Fibroblast of pulmonary artery (primary cell): ENCODE results near the gene APCDD1L.
"Not testable (repeated sequence)": the region's sequence is repeated elsewhere in the genome, so short reads cannot be mapped to it uniquely, and the experiment has no call there.

ENCODE experiments used
- DNase-seq: peaks from one replicate; pipeline ENCODE4 v3.0.0-alpha.2; 2010; ENCODE audit warnings: low read depth
- H3K4me3 ChIP-seq: replicated peaks from 2 replicates; pipeline ENCODE4 v1.5.1; 2011; ENCODE audit warnings: low read depth, mild to moderate bottlenecking, control low read depth, low read length, moderate library complexity
- TF ChIP-seq, protein P1 (sequence below): IDR thresholded peaks from 2 replicates; pipeline ENCODE4 v1.5.1; 2011; ENCODE audit warnings: mild to moderate bottlenecking, control low read depth, low read length, inconsistent platforms; ENCODE audit errors: missing control alignments

The APCDD1L gene

GRCh38 chr20:58513580-58514285, 1.5 kb downstream of the APCDD1L start:
- no peak for DNase-seq
- H3K4me3 ChIP-seq: no peak overlapping the region
- TF ChIP-seq, protein P1, sequence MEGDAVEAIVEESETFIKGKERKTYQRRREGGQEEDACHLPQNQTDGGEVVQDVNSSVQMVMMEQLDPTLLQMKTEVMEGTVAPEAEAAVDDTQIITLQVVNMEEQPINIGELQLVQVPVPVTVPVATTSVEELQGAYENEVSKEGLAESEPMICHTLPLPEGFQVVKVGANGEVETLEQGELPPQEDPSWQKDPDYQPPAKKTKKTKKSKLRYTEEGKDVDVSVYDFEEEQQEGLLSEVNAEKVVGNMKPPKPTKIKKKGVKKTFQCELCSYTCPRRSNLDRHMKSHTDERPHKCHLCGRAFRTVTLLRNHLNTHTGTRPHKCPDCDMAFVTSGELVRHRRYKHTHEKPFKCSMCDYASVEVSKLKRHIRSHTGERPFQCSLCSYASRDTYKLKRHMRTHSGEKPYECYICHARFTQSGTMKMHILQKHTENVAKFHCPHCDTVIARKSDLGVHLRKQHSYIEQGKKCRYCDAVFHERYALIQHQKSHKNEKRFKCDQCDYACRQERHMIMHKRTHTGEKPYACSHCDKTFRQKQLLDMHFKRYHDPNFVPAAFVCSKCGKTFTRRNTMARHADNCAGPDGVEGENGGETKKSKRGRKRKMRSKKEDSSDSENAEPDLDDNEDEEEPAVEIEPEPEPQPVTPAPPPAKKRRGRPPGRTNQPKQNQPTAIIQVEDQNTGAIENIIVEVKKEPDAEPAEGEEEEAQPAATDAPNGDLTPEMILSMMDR: no peak

GRCh38 chr20:58512808-58513552, 2.2 kb downstream of the APCDD1L start:
- no peak for DNase-seq
- no peak overlapping the region for H3K4me3 ChIP-seq
- TF ChIP-seq, protein P1: no peak

DNA sequence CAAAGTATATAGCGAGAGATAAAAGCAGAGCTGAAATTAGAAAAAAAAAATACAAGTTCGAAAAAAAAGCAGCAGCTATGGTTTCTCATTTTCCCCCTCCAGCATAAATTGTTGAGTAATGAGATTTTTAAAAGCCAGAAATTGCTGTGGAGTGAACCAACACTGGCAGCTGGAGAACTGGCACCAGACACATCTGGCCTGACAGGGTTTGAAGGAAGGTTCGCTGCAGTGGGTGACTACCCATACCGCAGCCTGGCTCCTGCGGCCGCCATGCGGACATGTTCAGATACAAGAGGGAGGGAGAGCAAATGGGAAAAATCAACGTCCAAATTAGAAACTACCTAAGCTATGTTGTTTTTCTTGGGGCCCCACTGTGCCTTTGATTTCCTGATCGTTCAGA, 3.3 kb downstream of the APCDD1L start:
- TF ChIP-seq, protein P1: no peak
- peak; percentile 13 for DNase-seq
- H3K4me3 ChIP-seq: no peak overlapping the region

DNA sequence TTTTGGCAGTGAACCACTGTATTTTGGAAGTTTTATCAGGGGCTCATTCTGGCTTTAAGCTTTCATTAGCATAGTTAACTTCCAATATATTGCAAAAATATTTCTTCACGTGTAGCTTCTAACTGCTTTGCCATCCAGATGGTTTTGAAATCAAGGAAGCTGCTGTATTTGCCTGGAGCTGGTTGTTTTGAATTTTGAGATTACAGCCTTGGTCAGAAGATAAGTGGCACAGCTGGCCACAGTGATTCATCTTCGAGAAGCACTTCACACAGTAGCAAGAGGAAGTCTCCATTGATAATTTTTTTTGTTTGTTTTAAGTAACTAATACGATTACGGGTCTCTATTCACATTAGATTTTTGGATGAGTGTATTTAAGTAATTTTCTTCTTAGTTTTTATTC, 3.8 kb downstream of the APCDD1L start:
- TF ChIP-seq, protein P1: no peak
- H3K4me3 ChIP-seq: no peak overlapping the region

DNA sequence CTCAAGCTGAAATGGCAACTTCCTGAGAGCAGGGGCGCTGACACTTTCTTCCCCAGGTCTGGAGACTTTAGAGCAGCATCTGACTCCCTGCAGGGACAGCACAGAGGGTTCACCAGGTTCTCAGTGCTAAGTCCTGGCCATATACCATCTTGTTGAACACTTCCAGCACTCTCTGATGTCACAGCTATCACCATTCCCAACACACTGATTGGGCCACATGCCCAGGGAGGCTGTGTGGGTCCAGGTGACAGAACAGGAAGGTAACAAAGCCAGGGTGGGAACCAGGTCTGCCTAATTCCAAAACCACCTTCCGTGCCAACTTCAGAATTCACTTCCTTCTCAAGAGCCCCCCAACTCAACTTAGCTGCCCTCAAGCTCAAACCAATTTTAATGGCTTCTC, 4.3 kb downstream of the APCDD1L start:
- DNase-seq: no peak
- H3K4me3 ChIP-seq: no peak overlapping the region
- TF ChIP-seq, protein P1: no peak

More for the DNA sequence above, 3.8 kb downstream of the APCDD1L start:
- DNase-seq: peak; percentile 87

GRCh38 chr20:58508762-58509395, 6.3 kb downstream of the APCDD1L start:
- no peak overlapping the region for H3K4me3 ChIP-seq
- DNase-seq: no peak
- TF ChIP-seq, protein P1: no peak

DNA sequence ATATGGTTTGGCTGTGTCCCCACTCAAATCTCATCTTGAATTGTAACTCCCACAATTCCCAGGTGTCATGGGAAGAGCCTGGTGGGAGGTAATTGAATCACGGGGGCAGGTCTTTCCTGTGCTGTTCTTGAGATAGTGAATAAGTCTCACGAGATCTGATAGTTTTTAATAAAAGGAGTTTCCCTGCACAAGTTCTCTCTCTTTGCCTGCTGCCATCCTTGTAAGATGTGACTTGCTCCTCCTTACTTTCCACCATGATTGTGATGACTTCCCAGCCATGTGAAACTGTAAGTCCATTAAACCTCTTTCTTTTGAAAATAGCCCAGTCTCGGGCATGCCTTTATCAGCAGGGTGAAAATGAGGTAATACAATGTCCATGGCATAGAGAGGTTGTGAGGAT, 8.2 kb downstream of the APCDD1L start:
- not testable (repeated sequence) for H3K4me3 ChIP-seq, DNase-seq
